Ascending aorta (tissue), 2 donors: ENCODE results near the gene COG5. TPM values are rescaled to one million over a fixed set of nuclear protein-coding genes. Genes with fewer than 3 reads are reported as not detected.
A peak's percentile ranks its signal among the peaks of the same experiment; 100 is the strongest.

Source experiments
- DNase-seq, 2 donors: peaks; one replicate each; pipeline ENCODE4 v3.0.0-alpha.2; 2019; ENCODE audit warnings: low spot score in 2 of 2
- H3K27ac ChIP-seq, 2 donors: fragments of 200-600 bp; sonication (generic); one replicate each; pipeline ENCODE4 v1.5.1; 2016 to 2017; ENCODE audit warnings: mild to moderate bottlenecking in 1 of 2
- H3K27me3 ChIP-seq: fragments of 200-600 bp; sonication (generic); one replicate; pipeline ENCODE4 v1.5.1; 2017
- H3K36me3 ChIP-seq, 2 donors: fragments of 200-600 bp; sonication (generic); one replicate each; pipeline ENCODE4 v1.5.1; 2016
- H3K4me1 ChIP-seq, 2 donors: fragments of 200-600 bp; sonication (generic); one replicate each; pipeline ENCODE4 v1.5.1; 2016 to 2017; ENCODE audit warnings: mild to moderate bottlenecking in 1 of 2
- H3K4me3 ChIP-seq, 2 donors: fragments of 200-600 bp; sonication (generic); one replicate each; pipeline ENCODE4 v1.5.1; 2016 to 2017; ENCODE audit warnings: mild to moderate bottlenecking in 1 of 2
- H3K9me3 ChIP-seq, 2 donors: fragments of 200-600 bp; sonication (generic); one replicate each; pipeline ENCODE4 v1.5.1; 2016
- CTCF ChIP-seq, 3 experiments: fragments of 200-600 bp in 2 of 3; fragments of 450-650 bp in 1 of 3; sonication (generic) in 2 of 3; IDR thresholded peaks; one replicate each; pipeline ENCODE4 v1.5.1; 2016 to 2019; ENCODE audit warnings: antibody characterized with exemption in 3 of 3, mild to moderate bottlenecking in 1 of 3, moderate library complexity in 1 of 3
- intact Hi-C: fragments of 100-400 bp; cut with DNase I; formaldehyde crosslinking; loops from one replicate; pipeline ENCODE4 v1.15.1; 2023
- total RNA-seq: library from RNA; depleted of rRNA; stranded (reverse); fragments of >200 nt; gene quantifications from one replicate; pipeline ENCODE4 v1.1.0, GENCODE V29; 2016

The COG5 gene
- total RNA-seq, 1 donor from 2014 or later = 16.8 TPM

DNA sequence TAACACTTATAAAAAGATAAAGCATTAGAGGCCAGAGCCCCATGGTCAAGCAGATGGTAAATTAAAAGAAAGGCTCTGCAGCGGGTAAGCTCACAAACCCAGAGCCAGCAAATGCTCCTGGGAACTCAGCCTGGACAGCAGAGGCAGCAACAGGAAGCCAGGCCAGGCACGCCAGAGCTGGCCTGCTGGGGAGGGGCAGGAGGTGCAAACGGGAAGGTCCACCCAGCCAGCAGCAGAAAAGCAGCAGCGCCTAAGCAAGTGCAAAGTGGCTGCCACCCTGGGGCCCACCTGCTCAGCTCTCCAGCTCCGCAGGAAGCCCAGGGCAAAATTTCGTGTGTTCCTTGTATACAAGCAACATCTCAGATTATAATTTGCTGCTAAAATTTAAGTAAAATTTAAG, 176.6 kb downstream of the COG5 start:
- intact Hi-C loops = loop anchor here (5.0 kb wide), 4 partner anchors 205 to 1140 kb away; partner anchors contain the start of genes CCDC71L, HBP1 and PNPLA8
- peak; percentile 12 to 76 for DNase-seq
- Histone ChIP-seq H3K4me1 (peaks cover 11 to 17% of the 10 kb centered on the region in 2 donors), H3K27me3 (no peaks in the 10 kb centered on the region), H3K36me3 (no peaks in the 10 kb centered on the region), H3K4me3 (peak overlapping the region in 1 of 2 donors; percentile 42), H3K9me3 (no peaks in the 10 kb centered on the region), H3K27ac (peak overlapping the region; percentile 66 to 82)
- TF ChIP-seq CTCF (IDR thresholded peaks at IDR 0.05) = no peak

GRCh38 chr7:107386548-107387102, 177.1 kb downstream of the COG5 start:
- H3K4me1 ChIP-seq = peaks cover 11 to 17% of the 10 kb centered on the region in 2 donors
- TF ChIP-seq CTCF (IDR thresholded peaks at IDR 0.05) = no peak
- H3K36me3 ChIP-seq = no peaks in the 10 kb centered on the region
- H3K4me3 ChIP-seq = peak overlapping the region in 1 of 2 donors; percentile 42
- H3K9me3 ChIP-seq = no peaks in the 10 kb centered on the region
- peak overlapping the region; percentile 66 to 82 for H3K27ac ChIP-seq
- intact Hi-C loops = loop anchor here (5.0 kb wide), 4 partner anchors 206 to 1141 kb away; partner anchors contain the start of genes CCDC71L, HBP1 and PNPLA8
- no peak for DNase-seq
- H3K27me3 ChIP-seq = no peaks in the 10 kb centered on the region

DNA sequence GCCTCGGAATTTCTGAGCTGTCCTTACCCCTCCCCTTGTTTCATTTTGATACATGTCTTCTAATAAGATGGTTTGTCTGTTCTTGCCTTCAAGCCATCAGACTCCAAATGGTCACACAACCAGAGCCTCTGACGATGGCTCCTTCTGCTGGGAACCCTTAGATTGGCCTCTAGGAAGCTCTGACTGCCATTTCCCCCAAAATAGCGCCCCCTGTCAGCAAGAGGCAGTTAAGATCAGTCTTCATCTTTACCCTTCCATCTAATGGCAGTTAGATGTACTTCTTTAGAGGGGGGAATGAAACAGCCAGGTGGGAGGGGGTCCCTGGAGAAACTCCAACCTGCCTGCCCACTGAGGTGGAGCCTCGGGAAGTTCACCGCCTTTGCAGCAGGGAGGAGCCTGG, 179.7 kb downstream of the COG5 start:
- Histone ChIP-seq H3K36me3 (no peaks in the 10 kb centered on the region), H3K4me3 (no peak overlapping the region), H3K27me3 (no peaks in the 10 kb centered on the region), H3K9me3 (no peaks in the 10 kb centered on the region), H3K27ac (no peak overlapping the region), H3K4me1 (peaks cover 11 to 17% of the 10 kb centered on the region in 2 donors)
- no peak for DNase-seq
- intact Hi-C loops = no loop called here
- no peak for TF ChIP-seq CTCF (IDR thresholded peaks at IDR 0.05)

DNA sequence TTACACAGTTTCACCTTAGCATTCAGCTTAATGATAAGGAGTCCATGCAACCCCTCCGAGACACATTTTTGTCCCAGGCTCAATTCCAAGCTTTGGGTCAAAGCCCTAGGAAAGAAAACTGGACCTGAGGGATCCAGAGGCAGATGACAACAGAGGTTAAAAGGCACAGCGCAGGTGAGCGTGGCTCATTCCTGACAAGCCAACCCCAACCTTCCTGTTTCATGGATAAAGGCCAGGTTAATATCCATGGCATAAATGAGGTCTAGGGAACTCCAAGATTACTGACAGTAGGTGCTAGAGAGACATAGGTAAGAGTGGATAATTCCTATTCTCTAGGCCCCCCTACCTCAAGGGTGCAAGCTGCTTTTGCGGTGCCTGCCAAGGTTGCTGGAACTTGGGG, 180.5 kb downstream of the COG5 start:
- Histone ChIP-seq H3K4me1 (peaks cover 11 to 17% of the 10 kb centered on the region in 2 donors), H3K4me3 (no peak overlapping the region), H3K27me3 (no peaks in the 10 kb centered on the region), H3K36me3 (no peaks in the 10 kb centered on the region), H3K9me3 (no peaks in the 10 kb centered on the region), H3K27ac (no peak overlapping the region)
- intact Hi-C loops = no loop called here
- no peak for TF ChIP-seq CTCF (IDR thresholded peaks at IDR 0.05)
- DNase-seq = no peak

DNA sequence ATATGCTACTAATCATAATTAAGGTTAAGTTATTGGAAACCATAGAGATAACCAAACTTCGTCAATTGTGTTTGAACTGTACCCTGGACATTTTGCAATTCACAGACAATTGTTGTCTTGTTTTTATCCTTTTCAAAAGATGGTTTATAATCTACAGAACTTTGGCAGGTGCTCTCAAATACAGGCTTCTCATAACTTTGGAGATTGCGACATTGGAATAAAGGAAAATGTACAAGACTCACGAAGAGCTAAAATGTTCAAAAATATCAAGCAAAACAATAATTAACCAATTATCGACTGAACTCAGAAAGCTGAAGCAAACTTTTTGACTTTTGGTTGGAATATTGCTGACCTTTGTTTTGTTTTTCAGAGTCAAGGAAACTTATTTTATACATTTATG, 182.3 kb downstream of the COG5 start:
- no peak for DNase-seq
- intact Hi-C loops = no loop called here
- peaks cover 3 to 6% of the 10 kb centered on the region in 2 donors for H3K4me1 ChIP-seq
- no peaks in the 10 kb centered on the region for H3K9me3 ChIP-seq
- H3K27me3 ChIP-seq = no peaks in the 10 kb centered on the region
- no peaks in the 10 kb centered on the region for H3K36me3 ChIP-seq
- no peak overlapping the region for H3K27ac ChIP-seq
- no peak for TF ChIP-seq CTCF (IDR thresholded peaks at IDR 0.05)
- H3K4me3 ChIP-seq = no peak overlapping the region
